GM10266 (cell line): Measurements from ENCODE around the gene CDH18.

Experiments used
- DNase-seq: peaks from one replicate; pipeline ENCODE4 v3.0.0; 2012; ENCODE audit errors: extremely low spot score
- CTCF ChIP-seq: IDR thresholded peaks from 2 replicates; pipeline ENCODE4 v1.5.1; 2012; ENCODE audit warnings: mild to moderate bottlenecking, low read depth; ENCODE audit not compliant: control insufficient read depth, insufficient read depth; ENCODE audit errors: missing control alignments

CDH18 gene

GRCh38 chr5:19866090-19866450 is 121.9 kb downstream of the CDH18 start:
- DNase-seq = no peak
- no peak for TF ChIP-seq CTCF

GRCh38 chr5:19865336-19866089 is 122.5 kb downstream of the CDH18 start:
- no peak for DNase-seq
- no peak for TF ChIP-seq CTCF

GRCh38 chr5:19862711-19863110 is 125.3 kb downstream of the CDH18 start:
- no peak for DNase-seq
- no peak for TF ChIP-seq CTCF

GRCh38 chr5:19859020-19859419 is 129.0 kb downstream of the CDH18 start:
- no peak for TF ChIP-seq CTCF
- no peak for DNase-seq

- DNase-seq = no peak
- TF ChIP-seq CTCF = no peak
Observed at GRCh38 chr5:19855931-19856330, 132.1 kb downstream of the CDH18 start.

- no peak for TF ChIP-seq CTCF
- DNase-seq = no peak
Observed at GRCh38 chr5:19855453-19855852, 132.5 kb downstream of the CDH18 start.

GRCh38 chr5:19855031-19855430 is 133.0 kb downstream of the CDH18 start:
- DNase-seq = no peak
- TF ChIP-seq CTCF = no peak
